HG02763 (cell line): ENCODE data around the gene FBXW7.

Source experiments
- ATAC-seq: cut with Tn5 transposase; IDR thresholded peaks from one replicate; pipeline ENCODE4 v1.9.1; 2021; ENCODE audit warnings: mild to moderate bottlenecking, moderate library complexity; ENCODE audit not compliant: unreplicated experiment

The FBXW7 gene

DNA sequence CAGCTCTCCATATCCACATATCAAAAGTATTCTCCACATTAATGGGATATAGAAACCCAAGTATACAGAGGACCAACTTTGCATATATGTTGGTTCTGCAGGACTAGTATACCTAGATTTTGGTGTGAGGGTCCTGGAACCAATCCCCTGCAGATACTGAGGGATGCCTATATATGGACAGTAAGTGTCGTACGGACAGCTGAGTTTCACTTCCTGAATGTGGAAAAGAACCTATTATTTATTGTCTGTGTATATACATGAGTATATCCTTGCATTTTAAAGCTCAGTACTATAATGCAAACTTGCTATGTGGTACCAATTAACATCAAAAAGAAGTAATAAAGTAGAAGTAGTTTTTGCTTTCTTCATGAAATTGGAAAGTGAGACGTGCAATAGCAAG lies 101.9 kb downstream of the FBXW7 start:
- no peak for ATAC-seq

DNA sequence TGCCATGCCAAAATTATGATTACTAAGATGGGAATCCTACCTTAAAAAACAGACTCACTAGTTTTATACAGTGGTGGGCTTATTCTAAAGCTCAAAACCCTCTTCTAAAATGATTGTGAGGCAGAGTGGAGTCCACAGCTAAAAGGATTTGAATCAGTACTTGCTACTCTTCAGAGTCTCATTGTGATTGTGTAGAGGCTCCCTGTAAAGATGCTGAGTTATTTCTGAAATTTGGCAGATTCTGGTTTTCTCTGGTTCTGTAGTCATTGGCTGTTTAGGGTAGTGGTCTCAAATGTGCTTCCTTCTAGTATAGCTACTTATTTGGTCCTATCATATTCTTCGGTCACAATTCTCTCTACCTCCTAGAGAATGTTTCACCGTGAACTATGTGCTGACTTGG lies 104.1 kb downstream of the FBXW7 start:
- ATAC-seq, result no peak

DNA sequence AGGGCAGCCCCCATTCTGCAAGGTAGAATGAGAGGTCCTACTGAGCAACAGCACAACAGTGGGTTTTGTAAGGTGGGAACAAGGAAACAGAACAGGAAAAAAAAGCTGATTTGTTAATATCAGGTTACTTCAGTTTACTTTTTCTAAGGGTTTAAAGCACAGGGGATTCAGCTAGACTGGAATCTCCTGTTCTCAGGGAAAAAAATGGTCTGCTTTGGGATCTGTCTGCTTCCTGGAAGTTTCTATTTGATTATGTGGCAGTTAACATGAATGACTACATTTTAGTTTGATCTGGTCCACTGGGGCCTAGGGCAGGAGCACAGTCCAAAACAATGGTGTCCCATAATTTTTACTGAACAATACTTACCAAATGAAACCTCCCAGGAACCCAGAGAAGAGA lies 104.6 kb downstream of the FBXW7 start:
- no peak for ATAC-seq

DNA sequence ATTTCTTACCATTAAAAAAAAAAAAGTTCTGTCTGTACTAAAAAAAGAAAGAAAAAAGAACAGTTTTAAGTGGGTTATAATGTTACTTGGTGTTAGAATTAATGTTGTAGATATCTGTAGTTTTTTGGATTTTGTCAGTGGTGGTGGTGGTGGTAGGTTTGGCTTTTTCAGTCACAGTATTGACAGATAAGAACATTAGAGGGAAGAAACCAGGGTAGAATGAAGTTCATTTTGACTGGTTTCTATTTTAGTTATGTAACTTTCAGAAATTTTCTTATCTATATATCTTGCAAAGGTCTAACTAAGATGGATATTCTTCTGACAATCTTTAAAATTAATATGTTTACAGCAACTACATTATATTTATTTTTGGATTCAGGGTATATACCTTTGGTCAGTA lies 105.4 kb downstream of the FBXW7 start:
- ATAC-seq, result no peak

DNA sequence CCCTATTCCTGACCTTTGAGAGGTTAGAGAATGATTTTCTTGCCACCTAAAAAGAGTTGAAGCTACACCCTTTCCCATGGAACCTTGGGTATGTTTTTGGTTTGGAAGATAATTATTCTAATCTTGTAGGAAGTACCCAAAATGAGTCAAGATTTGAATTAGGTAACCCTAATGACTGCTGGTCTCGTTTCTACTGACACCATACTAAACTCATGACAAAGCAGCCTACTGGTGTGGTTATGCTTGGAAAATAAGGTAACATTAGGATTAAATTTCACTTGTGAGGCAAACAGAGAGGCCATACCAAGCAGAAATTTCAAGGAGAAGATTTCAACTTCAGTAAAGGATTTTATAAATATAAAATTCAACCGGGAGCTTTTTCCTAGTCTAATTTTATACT lies 107.9 kb downstream of the FBXW7 start:
- ATAC-seq, result no peak

DNA sequence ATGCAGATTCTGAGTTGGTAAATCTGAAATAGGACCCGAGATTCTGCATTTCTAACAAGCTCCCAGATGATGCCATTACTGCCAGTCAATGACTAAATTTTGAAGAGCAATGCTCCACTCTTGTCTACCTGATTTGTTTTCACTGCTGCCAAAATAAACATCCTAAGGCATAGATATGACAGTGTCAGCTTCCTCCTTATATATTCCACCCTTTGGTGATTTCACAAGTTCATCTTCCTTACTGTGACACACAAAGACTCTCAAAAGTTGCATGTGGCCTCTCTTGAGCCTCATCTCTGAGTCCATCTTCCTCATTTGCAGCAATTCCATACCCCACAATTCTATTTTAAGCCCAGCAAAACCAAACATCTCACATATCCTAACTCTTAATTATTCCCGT lies 110.9 kb downstream of the FBXW7 start:
- no peak for ATAC-seq

DNA sequence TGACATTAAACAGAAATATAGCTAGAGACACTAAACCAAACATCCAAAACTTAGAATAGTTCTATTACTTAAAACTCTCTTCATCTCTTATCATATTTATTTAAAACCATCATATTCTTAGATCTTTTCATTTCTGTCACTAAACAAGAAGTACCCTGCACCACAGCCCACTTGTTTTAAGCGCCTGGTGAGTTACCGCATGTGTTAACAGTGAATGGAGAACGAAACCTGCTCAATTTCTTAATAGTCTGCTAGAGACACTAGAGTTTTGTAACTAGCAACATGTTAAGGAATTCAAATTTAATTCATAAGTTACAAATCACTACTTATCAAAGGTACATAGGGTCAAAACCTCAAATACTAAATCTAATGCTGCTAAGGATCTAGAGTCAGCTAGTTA lies 111.5 kb downstream of the FBXW7 start:
- ATAC-seq, result no peak

DNA sequence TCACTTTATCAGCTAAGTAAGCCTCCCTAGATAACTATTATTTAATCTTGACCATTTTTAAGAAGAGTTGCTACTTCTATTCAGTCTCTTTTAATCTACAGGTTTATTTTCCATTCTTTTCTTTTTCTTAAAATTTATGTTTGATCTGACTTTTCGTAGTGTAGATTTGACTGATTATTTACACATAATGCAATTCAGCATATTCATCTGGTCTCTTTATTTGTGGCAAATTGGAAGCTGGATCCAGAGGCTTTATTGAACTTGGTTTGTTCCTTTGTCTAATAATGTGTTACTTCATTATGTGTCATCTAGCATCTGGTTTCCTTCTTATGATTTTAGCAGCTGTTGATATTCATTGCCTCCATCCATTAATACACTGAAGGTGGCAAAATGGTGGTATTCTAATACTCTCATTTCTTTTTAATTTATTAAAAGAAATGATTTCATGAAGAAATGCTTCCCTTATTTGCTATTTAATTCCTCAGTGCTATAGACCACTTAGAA lies 113.0 kb downstream of the FBXW7 start:
- ATAC-seq, result no peak

DNA sequence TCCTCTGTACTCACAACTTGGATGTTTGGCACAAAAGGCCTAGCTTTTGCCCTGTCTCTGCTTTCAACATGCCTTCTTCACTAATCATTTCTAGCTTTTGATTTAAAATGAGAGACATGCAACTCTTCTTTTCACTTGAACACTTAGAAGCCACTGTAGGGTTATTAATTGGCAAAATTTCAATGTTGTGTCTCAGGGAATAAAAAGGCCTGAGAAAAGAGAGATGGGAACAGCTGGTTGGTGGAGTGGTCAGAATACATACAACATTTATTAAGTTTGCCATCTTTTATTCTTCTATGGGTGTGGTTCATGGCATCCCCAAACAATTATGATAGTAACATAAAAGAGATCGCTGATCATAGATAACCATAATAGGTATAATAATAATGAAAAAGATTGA lies 114.3 kb downstream of the FBXW7 start:
- no peak for ATAC-seq

DNA sequence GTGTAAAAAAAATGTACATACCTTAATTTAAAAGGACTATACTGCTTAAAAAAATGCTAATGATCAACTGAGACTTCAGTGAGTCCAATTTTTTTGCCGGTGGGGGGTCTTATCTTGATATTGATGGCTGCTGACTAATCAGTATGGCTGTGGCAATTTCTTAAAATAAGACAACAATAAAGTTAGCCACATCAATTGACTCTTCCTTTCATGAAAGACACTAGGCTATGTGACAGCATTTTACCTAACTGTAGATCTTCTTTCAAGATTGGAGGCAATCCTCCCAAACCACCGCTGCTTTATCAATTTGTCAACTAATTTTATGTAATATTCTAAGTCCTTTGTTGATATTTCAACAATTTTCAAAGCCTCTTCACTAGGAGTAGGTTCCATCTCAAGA lies 116.1 kb downstream of the FBXW7 start:
- ATAC-seq, result no peak

DNA sequence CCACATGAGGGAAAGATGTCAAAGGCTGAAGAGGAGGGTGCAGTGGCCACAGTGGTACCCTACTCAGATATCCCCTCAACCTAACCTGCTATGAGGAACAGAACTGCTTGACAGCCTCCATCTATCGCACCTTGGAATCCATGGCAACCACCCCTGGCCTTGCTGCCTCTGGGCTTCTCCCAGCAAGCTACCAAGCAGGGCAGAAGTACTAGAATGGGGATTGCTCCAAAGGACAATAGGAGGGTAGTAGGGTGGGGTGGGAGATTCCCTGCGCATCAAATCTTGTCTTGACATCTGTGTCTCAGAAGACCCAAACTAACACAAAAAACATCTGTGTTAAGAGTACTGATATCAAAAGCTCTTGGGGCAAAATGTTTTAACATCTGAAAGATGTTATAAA lies 118.2 kb downstream of the FBXW7 start:
- ATAC-seq, result no peak

DNA sequence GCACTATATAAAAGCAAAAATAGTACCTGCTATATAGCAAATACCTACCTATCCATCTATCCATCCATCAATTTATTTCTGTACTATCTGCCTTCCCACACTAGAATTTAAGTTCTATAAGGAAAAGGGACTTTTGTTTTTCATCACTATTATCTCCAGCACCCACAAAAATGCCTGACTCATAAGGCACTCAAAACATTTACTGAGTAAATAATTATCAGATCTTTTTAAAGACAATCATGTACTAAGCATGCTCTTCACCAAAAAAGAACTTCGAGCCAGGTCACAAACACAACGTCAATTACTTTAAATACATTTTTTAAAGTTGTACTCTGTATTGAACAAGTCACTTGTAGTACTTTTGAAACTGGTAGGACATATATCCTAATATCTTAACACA lies 119.9 kb downstream of the FBXW7 start:
- ATAC-seq, result no peak

DNA sequence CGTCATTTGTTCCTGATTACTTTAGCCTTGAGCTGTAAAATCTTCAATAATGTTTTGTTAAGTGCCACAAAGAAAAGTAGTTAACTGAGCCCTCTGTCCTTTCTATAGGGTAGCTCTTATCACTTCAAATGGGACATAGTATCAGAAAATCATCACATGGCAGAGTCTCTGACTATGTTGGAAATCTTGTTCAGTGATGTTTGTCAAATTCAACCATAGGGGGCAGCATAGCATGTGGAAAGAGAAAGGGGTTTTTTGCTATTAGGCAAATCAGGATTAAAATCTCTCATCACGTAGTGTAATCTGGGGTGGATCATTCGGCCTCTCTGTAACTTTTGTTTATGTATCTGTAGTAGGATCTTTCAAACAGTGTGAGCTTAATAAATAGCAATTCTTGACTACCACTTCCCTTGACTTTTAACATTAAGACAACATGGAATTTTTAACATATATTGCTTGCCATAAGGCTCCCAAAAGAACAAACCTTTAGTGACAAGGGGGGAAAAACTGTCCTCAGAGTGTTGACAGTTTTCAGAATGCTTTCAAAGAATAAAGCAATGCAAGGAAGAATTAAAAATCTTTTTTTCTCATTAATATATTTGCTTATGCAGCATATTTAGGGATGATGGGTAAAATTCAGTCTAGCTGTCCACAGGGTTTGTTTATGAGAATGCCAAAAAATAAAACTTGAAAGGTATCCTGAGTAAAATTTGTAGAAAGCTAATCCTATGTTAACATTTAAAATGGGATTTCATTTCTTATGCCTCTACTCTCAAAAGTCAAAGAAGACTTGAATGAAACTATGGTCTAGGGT lies 127.2 kb downstream of the FBXW7 start:
- no peak for ATAC-seq

DNA sequence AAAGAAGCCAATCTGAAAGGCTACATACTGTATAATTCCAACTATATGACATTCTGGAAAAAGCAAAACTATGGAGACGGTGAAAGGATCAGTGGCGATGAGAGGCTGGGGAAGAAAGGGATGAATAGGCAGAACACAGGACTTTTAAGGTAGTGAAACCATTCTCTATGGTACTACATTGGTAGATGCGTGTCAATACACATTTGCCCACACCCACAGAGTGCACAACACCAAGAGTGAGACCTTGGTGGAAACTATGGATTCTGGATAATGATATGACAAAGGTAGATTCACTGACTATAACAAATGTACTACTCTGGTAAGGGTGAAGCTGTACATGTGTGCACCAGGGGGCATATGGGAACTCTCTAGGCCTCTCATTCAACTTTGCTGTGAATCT lies 134.5 kb downstream of the FBXW7 start:
- no peak for ATAC-seq

DNA sequence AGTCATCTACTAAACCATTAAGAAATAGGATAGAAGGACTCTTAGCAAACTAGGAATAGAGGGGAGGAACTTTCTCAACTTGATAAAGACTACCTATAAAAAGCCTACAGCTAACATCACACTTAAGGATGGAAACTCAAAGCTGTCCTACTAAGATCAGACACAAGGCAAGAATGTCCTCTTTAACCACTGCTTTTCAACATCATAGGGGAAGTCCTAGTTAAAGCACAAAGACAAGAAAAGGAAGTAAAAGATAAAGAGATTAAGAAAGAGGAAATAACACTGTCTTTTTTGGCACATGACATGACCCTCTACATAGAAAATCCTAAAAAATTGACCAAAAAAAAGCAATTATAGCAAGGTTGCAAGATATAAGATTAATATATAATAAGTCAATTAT lies 136.6 kb downstream of the FBXW7 start:
- no peak for ATAC-seq

DNA sequence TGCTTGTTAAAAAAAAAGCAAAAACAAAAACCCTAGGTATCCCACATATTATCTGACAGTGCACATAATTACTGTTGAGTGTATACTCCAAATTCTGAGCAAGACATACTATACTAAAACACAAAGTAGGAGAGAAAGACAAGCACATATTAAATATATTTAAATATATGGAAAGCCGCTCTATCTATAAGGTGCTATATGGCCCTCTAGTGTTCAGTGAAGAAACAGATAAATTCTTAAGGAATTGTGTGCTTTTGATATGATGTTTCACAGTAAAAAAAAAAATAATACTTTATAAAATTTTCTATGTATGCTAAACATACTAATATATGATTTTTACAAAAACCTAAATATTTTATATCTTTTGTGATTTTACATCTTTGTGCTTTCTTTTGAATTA lies 137.8 kb downstream of the FBXW7 start:
- no peak for ATAC-seq

DNA sequence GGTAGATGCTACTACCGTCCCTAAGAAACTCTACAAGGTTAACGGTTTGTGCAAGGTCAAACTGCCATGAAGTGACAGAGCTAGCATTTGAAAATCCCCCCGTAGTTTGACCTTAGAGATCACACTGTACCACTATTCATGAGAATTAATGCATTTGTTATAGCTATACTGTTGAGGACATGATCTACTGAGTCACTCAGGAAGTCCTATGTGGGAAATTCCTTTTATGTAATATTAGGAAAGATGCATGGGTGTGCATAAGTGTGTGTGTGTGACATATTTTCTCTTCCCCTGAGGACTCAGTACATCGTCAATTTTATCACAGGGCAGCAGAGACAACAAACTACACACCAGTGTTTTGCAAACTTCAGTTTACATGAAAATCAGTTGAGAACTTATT lies 141.1 kb downstream of the FBXW7 start:
- no peak for ATAC-seq

DNA sequence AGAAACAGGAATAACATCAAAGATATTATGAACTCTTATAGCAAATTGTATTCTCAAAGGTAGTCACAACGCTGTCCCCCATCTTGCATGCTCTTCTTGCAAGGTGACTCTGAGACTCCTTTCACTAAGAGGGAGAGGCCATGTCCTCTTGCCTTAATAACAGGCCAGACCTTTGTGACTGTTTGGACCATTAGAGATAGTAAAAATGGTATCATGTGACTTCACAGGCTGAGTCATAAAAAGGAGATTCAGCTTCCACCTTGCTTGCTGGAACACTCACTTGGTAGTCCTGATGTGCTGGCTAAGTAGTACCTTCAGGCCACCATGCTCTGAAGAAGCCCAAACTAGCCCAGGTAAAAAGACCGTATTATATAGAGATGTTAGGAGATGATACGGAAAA lies 143.8 kb downstream of the FBXW7 start:
- no peak for ATAC-seq

DNA sequence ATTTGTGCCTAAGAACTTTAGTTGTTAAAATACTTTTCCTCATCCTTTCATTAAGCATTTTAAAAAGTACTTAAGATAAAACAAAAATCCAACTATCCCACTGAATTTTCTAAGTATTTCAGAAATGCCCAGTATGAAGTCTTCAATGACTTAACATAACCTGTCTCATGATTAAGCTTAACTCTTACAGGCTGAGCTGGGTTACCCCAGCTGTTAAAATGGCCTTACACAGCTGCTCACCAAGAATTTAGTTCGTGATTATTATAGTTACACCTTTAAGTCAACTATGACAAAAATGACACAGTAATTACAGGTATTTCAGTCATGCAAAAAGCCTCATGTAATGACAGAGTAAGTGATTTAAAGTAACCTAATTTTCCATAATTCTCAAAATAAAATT lies 145.7 kb downstream of the FBXW7 start:
- ATAC-seq, result no peak

DNA sequence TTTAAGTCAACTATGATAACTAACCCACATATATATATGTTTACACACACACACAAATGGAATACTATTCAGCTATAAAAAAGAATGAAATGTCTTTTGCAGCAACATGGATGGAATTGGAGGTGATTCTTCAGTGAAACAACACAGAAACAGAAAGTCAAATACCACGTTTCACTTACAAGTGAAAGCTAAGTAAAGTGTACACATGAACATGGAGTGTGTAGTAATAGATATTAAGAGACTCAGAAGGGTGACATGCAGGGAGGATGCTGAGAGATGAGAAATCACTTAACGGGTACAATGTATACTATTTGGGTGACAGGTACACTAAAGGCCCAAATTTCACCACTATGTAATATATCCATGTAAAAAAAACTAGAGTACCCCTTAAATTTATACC lies 146.5 kb downstream of the FBXW7 start:
- ATAC-seq, result no peak

DNA sequence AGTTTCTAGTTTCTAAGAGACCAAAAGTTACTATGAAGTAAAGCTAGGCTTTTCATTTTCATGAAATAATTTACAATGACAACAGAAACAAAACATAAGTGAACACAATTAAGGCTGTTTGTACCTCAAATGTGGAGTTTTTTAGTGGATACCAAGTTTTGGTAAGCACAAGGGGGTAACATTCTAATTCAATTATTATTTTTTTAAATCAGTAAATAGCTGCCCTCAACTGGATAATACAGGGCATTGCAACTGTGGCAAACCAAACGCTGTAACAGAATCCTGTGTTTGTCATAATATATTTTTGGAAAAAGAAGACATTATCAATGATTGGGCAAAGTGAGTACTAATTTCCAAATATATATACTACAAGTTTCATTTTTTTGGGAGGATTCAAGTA lies 150.3 kb downstream of the FBXW7 start:
- ATAC-seq, result no peak

DNA sequence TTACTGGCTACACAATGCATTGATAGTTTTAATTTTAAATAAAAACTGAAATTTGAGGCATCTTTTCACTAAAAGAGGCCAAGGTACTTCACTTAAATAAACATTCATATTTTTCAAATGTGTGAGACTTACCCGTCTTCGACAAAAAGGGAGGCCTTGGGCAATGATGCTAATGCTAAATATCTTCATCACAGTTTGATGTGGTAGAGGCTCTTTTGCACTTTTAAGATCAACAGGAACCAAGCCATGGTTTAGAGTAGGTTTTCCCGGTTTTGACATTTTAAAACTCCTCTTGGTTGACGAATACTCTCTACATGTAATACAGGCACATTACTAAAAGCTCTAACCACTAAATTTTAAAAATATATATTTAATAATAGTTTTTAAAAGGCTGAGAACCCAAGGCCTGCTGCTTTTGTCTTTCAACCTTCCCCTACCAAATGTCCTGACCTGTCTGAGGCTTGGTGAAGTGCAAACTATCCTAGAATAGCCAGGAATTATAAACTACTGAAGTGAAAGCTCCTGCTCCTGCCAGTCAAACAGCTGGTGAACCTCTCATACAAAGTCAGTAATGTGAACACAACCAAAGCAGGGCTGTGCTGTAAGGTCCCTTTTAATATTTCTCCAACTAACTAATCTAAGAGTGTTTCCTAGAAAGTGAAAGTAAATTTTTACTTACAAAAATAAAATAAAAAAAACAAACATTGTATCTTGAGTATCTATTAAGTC lies 153.7 kb downstream of the FBXW7 start:
- peak; percentile 45 for ATAC-seq
